Esophagus muscularis mucosa (tissue), 4 donors: Measurements from ENCODE around the gene CYTH3.

Experiments
- EP300 ChIP-seq: sonication (generic); formaldehyde crosslinking; IDR thresholded peaks from one replicate; pipeline ENCODE4 v1.6.1; 2017; ENCODE audit warnings: antibody characterized with exemption
- POLR2A ChIP-seq: fragments of 450-650 bp; IDR thresholded peaks from one replicate; pipeline ENCODE4 v1.6.1; 2017; ENCODE audit warnings: antibody characterized with exemption, moderate library complexity, mild to moderate bottlenecking, low read depth
- POLR2AphosphoS5 ChIP-seq, 2 donors: sonication (generic); formaldehyde crosslinking; IDR thresholded peaks; one replicate each; pipeline ENCODE4 v1.6.1; 2017; ENCODE audit warnings: antibody characterized with exemption in 2 of 2
- TF ChIP-seq, protein P1 (sequence below), 3 experiments: fragments of 200-600 bp in 2 of 3; fragments of 450-650 bp in 1 of 3; sonication (generic) in 2 of 3; IDR thresholded peaks; one replicate each; pipeline ENCODE4 v1.5.1; 2017 to 2019; ENCODE audit warnings: antibody characterized with exemption in 3 of 3, mild to moderate bottlenecking in 2 of 3, moderate library complexity in 1 of 3

- TF ChIP-seq, protein P1, sequence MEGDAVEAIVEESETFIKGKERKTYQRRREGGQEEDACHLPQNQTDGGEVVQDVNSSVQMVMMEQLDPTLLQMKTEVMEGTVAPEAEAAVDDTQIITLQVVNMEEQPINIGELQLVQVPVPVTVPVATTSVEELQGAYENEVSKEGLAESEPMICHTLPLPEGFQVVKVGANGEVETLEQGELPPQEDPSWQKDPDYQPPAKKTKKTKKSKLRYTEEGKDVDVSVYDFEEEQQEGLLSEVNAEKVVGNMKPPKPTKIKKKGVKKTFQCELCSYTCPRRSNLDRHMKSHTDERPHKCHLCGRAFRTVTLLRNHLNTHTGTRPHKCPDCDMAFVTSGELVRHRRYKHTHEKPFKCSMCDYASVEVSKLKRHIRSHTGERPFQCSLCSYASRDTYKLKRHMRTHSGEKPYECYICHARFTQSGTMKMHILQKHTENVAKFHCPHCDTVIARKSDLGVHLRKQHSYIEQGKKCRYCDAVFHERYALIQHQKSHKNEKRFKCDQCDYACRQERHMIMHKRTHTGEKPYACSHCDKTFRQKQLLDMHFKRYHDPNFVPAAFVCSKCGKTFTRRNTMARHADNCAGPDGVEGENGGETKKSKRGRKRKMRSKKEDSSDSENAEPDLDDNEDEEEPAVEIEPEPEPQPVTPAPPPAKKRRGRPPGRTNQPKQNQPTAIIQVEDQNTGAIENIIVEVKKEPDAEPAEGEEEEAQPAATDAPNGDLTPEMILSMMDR (IDR thresholded peaks at IDR 0.05), result no peak
- TF ChIP-seq EP300 (no peak), POLR2AphosphoS5 (IDR thresholded peaks at IDR 0.05) (no peak), POLR2A (no peak)
Observed at GRCh38 chr7:6257675-6258074, 14.7 kb downstream of the CYTH3 start.
